ENCODE results near the gene ATN1. TPM values are rescaled to one million over a fixed set of nuclear protein-coding genes. Genes with fewer than 3 reads are reported as not detected.
"Not testable (repeated sequence)": the region's sequence is repeated elsewhere in the genome, so short reads cannot be mapped to it uniquely, and the experiment has no call there.

The ATN1 gene
- total and polyA plus RNA-seq, 2 of the 8 experiments (the other 6 are each of a cell fraction or from before 2014, with no cell fraction given): 20.6 to 73.4 TPM

- TF ChIP-seq USF2 (IDR thresholded peaks at IDR 0.05; ENCODE audit: low read length): no peak
- no peak for TF ChIP-seq GTF2F1 (IDR thresholded peaks at IDR 0.05; ENCODE audit: borderline replicate concordance, low read depth, low read length)
- no peak for TF ChIP-seq POU5F1 (IDR thresholded peaks at IDR 0.05; ENCODE audit: low read depth, low read length)
These were observed at the start of gene ATN1 (continued) for GRCh38 chr12:6927379-6928021.

DNA sequence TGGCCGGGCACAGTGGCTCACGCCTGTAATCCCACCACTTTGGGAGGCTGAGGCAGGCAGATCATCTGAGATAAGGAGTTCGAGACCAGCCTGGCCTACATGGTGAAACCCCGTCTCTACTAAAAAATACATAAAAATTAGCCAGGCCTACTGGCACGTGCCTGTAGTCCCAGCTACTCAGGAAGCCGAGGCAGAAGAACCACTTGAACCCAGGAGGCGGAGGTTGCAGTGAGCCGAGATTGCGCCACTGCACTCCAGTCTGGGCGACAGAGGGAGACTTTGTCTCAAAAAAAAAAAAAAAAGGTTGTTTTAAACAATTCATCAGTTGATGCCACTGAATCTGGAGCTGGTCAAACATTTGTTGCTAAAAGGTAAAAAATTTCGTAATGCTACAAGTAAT is 47.9 kb upstream of the ATN1 start:
- not testable (repeated sequence) for H3K23ac ChIP-seq (ENCODE audit: insufficient read length); H3K9ac ChIP-seq (replicated peaks in 1 of 4; ENCODE audit: extremely low read depth in 1 of 4, low read depth in 3 of 4, low read length in 3 of 4); H4K5ac ChIP-seq (ENCODE audit: insufficient read length, low read depth, low read length); H2BK5ac ChIP-seq (ENCODE audit: low read depth, low read length); H2BK15ac ChIP-seq (ENCODE audit: low read length); H3K4ac ChIP-seq (replicated peaks; ENCODE audit: insufficient read length, low read depth, low read length); H3K4me2 ChIP-seq (ENCODE audit: insufficient read depth in 1 of 2, low read depth in 2 of 2, low read length in 2 of 2); H2BK20ac ChIP-seq (ENCODE audit: low read length); H2AK5ac ChIP-seq (ENCODE audit: low read depth, low read length); H2BK120ac ChIP-seq (replicated peaks; ENCODE audit: low read depth, low read length); H3K79me2 ChIP-seq (ENCODE audit: control insufficient read depth in 1 of 2, insufficient read depth in 2 of 2, low read length in 2 of 2); DNase-seq (ENCODE audit: low read depth in 1 of 2, low spot score in 2 of 2); H3K27ac ChIP-seq (ENCODE audit: low read depth, low read length); H3K4me1 ChIP-seq (replicated peaks in 1 of 4; ENCODE audit: control insufficient read depth in 3 of 4, insufficient read depth in 4 of 4, low read length in 3 of 4); H3K56ac ChIP-seq (replicated peaks; ENCODE audit: insufficient read length, low read depth, low read length); H3K14ac ChIP-seq (ENCODE audit: insufficient read length); H3K9me3 ChIP-seq (ENCODE audit: insufficient read depth in 2 of 2, low read depth in 1 of 2, low read length in 1 of 2); H2AFZ ChIP-seq (ENCODE audit: low read length); FAIRE-seq; H3K18ac ChIP-seq (ENCODE audit: extremely low read depth, low read length); H4K91ac ChIP-seq (replicated peaks; ENCODE audit: insufficient read length, low read length); H2BK12ac ChIP-seq (ENCODE audit: low read depth, low read length); H4K20me1 ChIP-seq (replicated peaks in 1 of 2; ENCODE audit: control insufficient read depth in 1 of 2, insufficient read depth in 2 of 2, low read length in 2 of 2); H3K79me1 ChIP-seq (ENCODE audit: low read depth, low read length); H3K27me3 ChIP-seq (replicated peaks in 1 of 4; ENCODE audit: control insufficient read depth in 3 of 4, extremely low read depth in 1 of 4, insufficient read depth in 3 of 4, low read length in 3 of 4); H3K4me3 ChIP-seq (ENCODE audit: extremely low read depth in 1 of 4, insufficient read depth in 2 of 4, low read depth in 3 of 4, low read length in 4 of 4); H3K23me2 ChIP-seq (ENCODE audit: low read depth, low read length); H4K8ac ChIP-seq (ENCODE audit: extremely low read depth, insufficient read depth, low read length)
- ChIA-PET CTCF (ENCODE audit: partially characterized antibody) (interaction anchor here (0.7 to 1.5 kb wide), 4 partner anchors 12 to 106 kb away, joined by 3 read pairs; no protein-coding TSS in a partner anchor), POLR2A (ENCODE audit: partially characterized antibody) (interaction anchor here (1.2 to 3.8 kb wide), 4 partner anchors 10 to 66 kb away, joined by 3 to 18 read pairs (median 7); no protein-coding TSS in a partner anchor)
- 95% methylated on average over 11 of the region's 11 CpGs; no CpG with 5 or more reads in 1 of the 2 experiments for WGBS, 2 experiments (ENCODE audit: extremely low coverage in 1 of 2, insufficient coverage in 1 of 2, insufficient read length in 1 of 2, insufficient replicate concordance in 2 of 2, low coverage in 1 of 2, low lambda C conversion rate in 2 of 2, missing lambda C conversion rate in 1 of 2)
- peaks cover 0 to 20% (median 1%) of the 10 kb centered on the region in 4 experiments; a peak in 4 of 8 replicates for H3K36me3 ChIP-seq (ENCODE audit: control insufficient read depth in 2 of 4, insufficient read depth in 4 of 4, low read length in 3 of 4)

Measured in H1 (cell line).